SK-N-SH treated with all-trans-retinoic acid at 6 μM for 48 hours (cell line): ENCODE data around the gene USP12.

ENCODE experiments used
- ATAC-seq: fragments of 200-7000 bp; cut with Tn5 transposase; 3 replicates; pipeline ENCODE4 v1.9.1; 2020; ENCODE audit warnings: mild to moderate bottlenecking, moderate library complexity
- BACH2 ChIP-seq: fragments of 250-450 bp; sonication (Bioruptor Pico); IDR thresholded peaks from 2 replicates; pipeline ENCODE4 v1.9.0; 2021; ENCODE audit warnings: mild to moderate bottlenecking, borderline replicate concordance
- CREB5 ChIP-seq: fragments of 250-450 bp; sonication (Bioruptor Pico); IDR thresholded peaks from 2 replicates; pipeline ENCODE4 v1.5.1; 2020; ENCODE audit warnings: low read depth, mild to moderate bottlenecking, moderate library complexity
- CSDC2 ChIP-seq: fragments of 250-450 bp; sonication (Bioruptor Pico); IDR thresholded peaks from 2 replicates; pipeline ENCODE4 v1.5.0; 2020; ENCODE audit warnings: mild to moderate bottlenecking, moderate library complexity
- CSRNP3 ChIP-seq: fragments of 250-450 bp; sonication (Bioruptor Pico); IDR thresholded peaks from 2 replicates; pipeline ENCODE4 v1.5.1; 2021; ENCODE audit warnings: mild to moderate bottlenecking, moderate library complexity
- GLIS3 ChIP-seq: fragments of 250-450 bp; sonication (Bioruptor Pico); IDR thresholded peaks from 2 replicates; pipeline ENCODE4 v1.5.0; 2020; ENCODE audit warnings: mild to moderate bottlenecking, moderate library complexity
- ISL1 ChIP-seq: fragments of 250-450 bp; sonication (Bioruptor Pico); IDR thresholded peaks from 2 replicates; pipeline ENCODE4 v2.1.2; 2022; ENCODE audit warnings: mild to moderate bottlenecking, moderate library complexity
- PATZ1 ChIP-seq: fragments of 250-450 bp; sonication (Bioruptor Pico); IDR thresholded peaks from 2 replicates; pipeline ENCODE4 v1.8.0; 2020; ENCODE audit warnings: mild to moderate bottlenecking, moderate library complexity, borderline replicate concordance
- POU6F1 ChIP-seq: fragments of 250-450 bp; sonication (Bioruptor Pico); IDR thresholded peaks from 2 replicates; pipeline ENCODE4 v1.8.0; 2021; ENCODE audit warnings: low read depth, mild to moderate bottlenecking, moderate library complexity, borderline replicate concordance
- PPARA ChIP-seq: fragments of 250-450 bp; sonication (Bioruptor Pico); IDR thresholded peaks from 2 replicates; pipeline ENCODE4 v1.5.0; 2020; ENCODE audit warnings: mild to moderate bottlenecking, borderline replicate concordance
- SNAI2 ChIP-seq: fragments of 250-450 bp; sonication (Bioruptor Pico); IDR thresholded peaks from 2 replicates; pipeline ENCODE4 v1.5.0; 2020; ENCODE audit warnings: mild to moderate bottlenecking, moderate library complexity
- TCF4 ChIP-seq: fragments of 250-450 bp; sonication (Bioruptor Pico); IDR thresholded peaks from 2 replicates; pipeline ENCODE4 v1.8.0; 2021; ENCODE audit warnings: mild to moderate bottlenecking, moderate library complexity, borderline replicate concordance
- TOX ChIP-seq: fragments of 250-450 bp; sonication (Bioruptor Pico); IDR thresholded peaks from 2 replicates; pipeline ENCODE4 v1.8.0; 2021; ENCODE audit warnings: mild to moderate bottlenecking, moderate library complexity, borderline replicate concordance
- TSHZ2 ChIP-seq: fragments of 250-450 bp; sonication (Bioruptor Pico); IDR thresholded peaks from 2 replicates; pipeline ENCODE4 v1.5.0; 2020; ENCODE audit warnings: mild to moderate bottlenecking, moderate library complexity
- ZC3H10 ChIP-seq: fragments of 250-450 bp; sonication (Bioruptor Pico); IDR thresholded peaks from 2 replicates; pipeline ENCODE4 v1.5.1; 2021; ENCODE audit warnings: mild to moderate bottlenecking, moderate library complexity
- ZFP3 ChIP-seq: fragments of 250-450 bp; sonication (Bioruptor Pico); IDR thresholded peaks from 2 replicates; pipeline ENCODE4 v1.5.0; 2020; ENCODE audit warnings: mild to moderate bottlenecking, moderate library complexity
- ZFP30 ChIP-seq: fragments of 450-650 bp; formaldehyde crosslinking; IDR thresholded peaks from 2 replicates; pipeline ENCODE4 v1.5.0; 2022; ENCODE audit warnings: mild to moderate bottlenecking, moderate library complexity
- ZNF565 ChIP-seq: fragments of 450-650 bp; formaldehyde crosslinking; conservative IDR thresholded peaks from 2 replicates; pipeline ENCODE4 v1.5.0; 2020; ENCODE audit warnings: low read depth, mild to moderate bottlenecking, moderate library complexity
- ZNF70 ChIP-seq: fragments of 450-650 bp; formaldehyde crosslinking; IDR thresholded peaks from 2 replicates; pipeline ENCODE4 v1.5.0; 2020; ENCODE audit warnings: mild to moderate bottlenecking, moderate library complexity
- ZNF8 ChIP-seq: fragments of 450-650 bp; formaldehyde crosslinking; IDR thresholded peaks from 2 replicates; pipeline ENCODE4 v1.5.0; 2020; ENCODE audit warnings: mild to moderate bottlenecking, moderate library complexity

The USP12 gene

GRCh38 chr13:27201661-27202060, 30.1 kb upstream of the USP12 start:
- ATAC-seq = no peak

GRCh38 chr13:27200413-27201070, 28.9 kb upstream of the USP12 start:
- TF ChIP-seq SNAI2 (CRISPR knock-in tag) (no peak), ISL1 (CRISPR knock-in tag) (0 out of 2 replicates have a peak, but pooled peaks have one; percentile 27)
- no peak for ATAC-seq

More at GRCh38 chr13:27201661-27202060, 30.1 kb upstream of the USP12 start:
- TF ChIP-seq GLIS3 (CRISPR knock-in tag) (no peak), ZFP30 (CRISPR knock-in tag) (no peak), CSDC2 (CRISPR knock-in tag) (no peak), CSRNP3 (no peak), ZC3H10 (CRISPR knock-in tag) (no peak), BACH2 (CRISPR knock-in tag) (no peak), TOX (CRISPR knock-in tag) (no peak), PATZ1 (CRISPR knock-in tag) (no peak), PPARA (no peak), ZNF8 (CRISPR knock-in tag) (no peak), TSHZ2 (CRISPR knock-in tag) (no peak)
- TF ChIP-seq, all 23 proteins: peak for 0

GRCh38 chr13:27199696-27200095, 28.1 kb upstream of the USP12 start:
- TF ChIP-seq ZNF565 (no peak), ZNF70 (CRISPR knock-in tag) (no peak), PPARA (no peak), TSHZ2 (CRISPR knock-in tag) (no peak), CREB5 (CRISPR knock-in tag) (no peak), CSRNP3 (no peak), GLIS3 (CRISPR knock-in tag) (no peak), TCF4 (CRISPR knock-in tag) (no peak), ZNF8 (CRISPR knock-in tag) (no peak), PATZ1 (CRISPR knock-in tag) (no peak), POU6F1 (CRISPR knock-in tag) (no peak), ZFP3 (CRISPR knock-in tag) (no peak), TOX (CRISPR knock-in tag) (no peak), BACH2 (CRISPR knock-in tag) (no peak), SNAI2 (CRISPR knock-in tag) (no peak), ZC3H10 (CRISPR knock-in tag) (no peak)
- ATAC-seq = no peak
